Activated T-cell treated with anti-CD3 and anti-CD28 coated beads for 4 hours (primary cell): ENCODE measurements around the gene ZMYND8.
"Not testable (repeated sequence)": the region's sequence is repeated elsewhere in the genome, so short reads cannot be mapped to it uniquely, and the experiment has no call there.

ENCODE experiments used
- DNase-seq: peaks from one replicate; pipeline ENCODE4 v3.0.0-alpha.2; 2020

Gene ZMYND8

DNA sequence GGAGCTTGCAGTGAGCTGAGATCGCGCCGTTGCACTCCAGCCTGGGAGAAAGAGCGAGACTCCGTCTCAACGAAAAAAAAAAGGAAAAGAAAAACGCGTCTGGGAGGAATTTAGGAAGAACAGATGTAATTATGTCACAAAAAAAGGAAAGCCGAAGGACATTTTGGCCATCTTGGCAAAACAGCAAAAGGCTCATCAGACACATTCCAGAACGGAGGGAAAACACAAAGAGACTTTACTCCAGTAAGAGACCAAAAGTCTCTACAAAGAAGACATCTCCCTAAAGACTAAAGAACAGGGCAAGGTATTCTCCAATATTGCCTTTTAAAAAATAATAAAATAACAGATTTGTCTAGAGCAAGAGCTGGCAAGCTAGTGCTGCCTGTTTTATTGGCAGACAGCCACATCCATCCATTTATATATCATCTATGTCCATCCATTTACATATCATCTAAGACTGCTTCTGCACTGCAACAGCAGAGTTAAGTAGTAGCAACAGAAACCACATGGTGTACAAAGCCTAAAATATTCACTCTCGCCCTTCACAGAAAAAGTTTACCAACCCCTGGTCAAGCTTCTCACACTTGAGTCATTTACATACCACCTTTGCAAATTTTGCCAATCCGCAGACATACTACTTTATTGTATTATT lies 133.9 kb downstream of the ZMYND8 start:
- no peak for DNase-seq

DNA sequence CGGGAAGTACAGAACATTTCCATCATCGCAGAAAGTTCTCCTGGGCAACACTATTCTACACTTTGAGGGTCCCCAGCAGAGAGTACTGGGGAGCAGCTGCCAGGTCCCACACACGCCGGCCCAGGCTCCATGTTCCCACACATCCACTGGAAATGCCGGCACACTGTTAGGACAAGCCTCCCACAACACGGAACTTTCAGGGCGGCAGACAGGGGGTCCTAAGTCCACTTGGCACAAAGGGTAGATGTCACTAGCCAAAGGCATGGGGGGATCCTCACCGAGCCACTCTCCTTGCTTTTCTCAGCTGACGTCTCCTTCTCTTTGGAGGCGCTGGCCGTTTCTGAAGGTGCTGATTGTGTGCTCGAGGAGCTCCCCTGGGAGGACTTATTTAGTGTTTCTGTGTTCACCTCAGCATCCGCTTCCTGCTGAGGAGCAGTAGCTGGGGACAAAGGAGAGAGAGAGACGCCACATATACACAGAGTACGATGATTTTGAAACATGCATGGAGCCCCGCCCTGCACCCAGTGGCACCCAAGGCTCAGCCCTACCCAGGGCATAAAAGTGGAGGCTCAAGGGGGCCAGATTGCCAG lies 135.4 kb downstream of the ZMYND8 start:
- no peak for DNase-seq

DNA sequence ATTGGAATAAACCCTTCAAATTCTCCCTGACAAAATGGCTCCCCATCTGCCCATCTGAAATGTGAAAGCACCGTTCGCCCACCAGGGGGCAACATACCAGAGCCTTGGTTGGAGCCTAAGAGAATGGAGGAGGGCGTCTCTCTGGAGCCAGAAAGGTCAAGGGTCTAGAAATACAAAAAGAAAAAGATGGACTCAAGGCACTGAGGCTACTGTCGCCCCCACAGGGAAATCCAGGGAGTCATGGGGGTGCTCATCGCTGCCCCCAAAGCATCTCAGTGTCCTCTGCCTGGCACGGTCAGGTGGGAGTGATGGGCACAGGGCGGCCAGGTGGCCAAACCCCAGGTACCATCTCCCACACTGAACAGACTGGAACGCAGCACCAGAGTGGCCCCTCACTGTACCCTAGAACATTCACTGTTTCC lies 136.3 kb downstream of the ZMYND8 start:
- peak; percentile 35 for DNase-seq

DNA sequence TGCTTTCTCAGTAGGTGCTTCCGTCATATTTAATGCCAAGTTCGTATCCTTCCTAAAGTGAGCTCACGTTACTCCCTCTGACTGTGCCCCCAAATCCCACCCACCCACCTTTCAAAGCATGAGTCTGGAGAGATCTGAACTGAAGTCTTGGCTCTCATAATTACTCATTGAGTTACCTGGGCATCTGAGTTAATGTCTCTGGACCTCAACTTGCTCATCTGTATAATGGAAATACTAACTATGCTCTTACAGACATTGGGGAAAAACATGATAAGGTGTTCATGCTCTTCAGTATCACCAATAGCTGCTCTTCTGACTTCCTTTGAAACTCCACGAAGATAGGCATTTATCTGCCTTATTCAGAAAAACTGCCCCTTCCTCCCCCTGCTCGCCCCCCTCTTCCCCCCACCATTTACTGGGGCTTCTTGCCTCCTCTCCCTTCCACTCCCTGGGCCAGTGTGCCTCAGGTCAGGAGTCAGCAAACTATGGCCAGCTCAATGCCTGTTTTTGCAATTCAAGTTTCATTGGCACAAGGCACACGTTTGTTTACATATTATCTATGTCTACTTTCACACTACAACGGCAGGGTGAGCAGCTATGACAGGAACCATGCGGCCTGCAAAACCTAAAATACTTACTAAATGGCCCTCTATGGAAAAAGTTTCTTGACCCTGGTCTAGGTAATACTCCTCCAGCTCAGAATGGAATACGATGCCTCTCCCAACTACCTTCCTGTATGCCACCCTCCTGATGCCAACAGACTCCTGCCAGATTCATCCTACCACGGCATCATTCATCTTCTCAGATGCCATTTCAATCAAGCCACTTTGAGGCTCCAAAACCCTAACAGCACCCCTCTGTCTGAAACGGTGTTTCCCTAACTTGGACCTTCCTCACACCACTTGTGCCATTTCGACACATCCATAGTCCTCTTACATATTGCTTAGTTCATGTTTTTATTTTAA lies 138.7 kb downstream of the ZMYND8 start:
- no peak for DNase-seq

DNA sequence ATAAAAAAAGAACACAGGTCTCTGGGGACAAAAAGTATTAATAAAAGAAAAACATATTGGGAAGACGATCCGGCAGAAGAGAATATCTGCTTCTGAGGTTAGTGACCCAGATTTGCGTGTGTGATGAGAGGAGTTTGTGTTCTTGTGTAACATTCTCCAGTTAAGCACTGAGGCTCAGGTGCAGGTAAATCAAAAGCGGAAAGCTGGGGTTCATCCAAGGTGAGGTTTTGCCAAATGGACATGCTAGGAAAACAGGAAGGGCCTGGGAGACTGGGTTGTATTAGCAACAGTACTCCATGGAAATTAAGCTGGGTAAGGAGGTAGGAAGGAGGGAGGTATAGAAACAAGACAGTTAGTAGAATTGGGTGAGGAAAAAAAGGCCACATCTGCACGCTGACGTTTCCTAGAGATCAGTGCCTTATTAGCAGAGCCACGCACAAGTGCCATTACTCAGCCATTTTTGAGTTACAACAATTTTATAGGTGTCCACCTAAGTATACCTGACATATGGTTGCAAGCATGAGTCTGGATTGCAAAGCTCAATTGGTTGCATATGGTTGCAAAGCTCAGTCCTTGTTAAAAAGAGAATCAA lies 139.6 kb downstream of the ZMYND8 start:
- no peak for DNase-seq

DNA sequence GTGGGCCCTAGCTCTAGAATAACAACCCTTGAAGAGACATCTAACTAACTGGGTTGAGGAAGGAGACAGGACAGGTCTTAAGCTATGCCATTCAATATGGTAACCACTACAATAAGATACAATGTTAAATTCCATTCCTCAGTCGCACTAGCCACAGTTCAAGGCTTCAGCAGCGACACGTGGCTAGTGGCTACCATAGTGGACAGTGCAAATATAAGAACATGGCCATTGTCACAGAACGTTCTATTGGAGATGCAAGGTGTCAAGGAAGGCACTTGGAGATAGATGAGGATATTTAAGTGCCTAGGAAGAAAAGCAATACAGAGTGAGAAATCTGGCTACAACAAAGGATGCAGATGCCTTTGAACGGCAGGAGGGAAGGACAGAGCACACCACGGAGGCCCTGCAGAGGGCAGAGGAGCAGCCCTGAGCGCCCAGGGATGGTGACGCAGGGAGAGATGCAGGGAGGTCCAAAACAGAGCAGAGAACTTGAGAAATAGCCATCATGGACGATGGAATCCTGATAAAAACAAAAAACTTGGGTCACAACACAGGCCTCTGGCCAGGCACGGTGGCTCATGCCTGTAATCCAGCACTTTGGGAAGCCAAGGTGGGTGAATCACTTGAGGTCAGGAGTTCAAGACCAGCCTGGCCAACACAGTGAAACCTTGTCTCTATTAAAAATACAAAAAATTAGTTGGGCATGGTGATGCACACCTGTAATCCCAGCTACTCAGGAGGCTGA lies 140.7 kb downstream of the ZMYND8 start:
- no peak for DNase-seq

DNA sequence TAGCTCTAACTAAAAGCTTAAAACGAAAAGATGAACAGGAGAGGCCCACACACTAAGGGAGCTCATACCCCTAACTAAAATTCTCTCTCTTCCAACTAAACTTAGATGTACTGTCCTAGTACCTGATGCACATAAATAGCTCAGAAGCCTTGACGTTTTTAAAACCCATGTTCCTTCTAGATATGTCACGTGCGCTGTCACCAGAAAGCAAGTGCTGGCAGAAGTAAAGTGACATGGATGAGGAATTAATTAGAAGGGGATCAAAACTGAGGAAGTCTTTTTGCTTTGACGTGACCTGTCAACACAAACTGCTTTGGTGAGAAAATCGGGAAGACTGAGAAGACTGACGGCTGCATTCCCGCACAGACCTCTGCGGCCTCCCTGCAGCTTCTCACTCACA lies 142.5 kb downstream of the ZMYND8 start:
- no peak for DNase-seq

DNA sequence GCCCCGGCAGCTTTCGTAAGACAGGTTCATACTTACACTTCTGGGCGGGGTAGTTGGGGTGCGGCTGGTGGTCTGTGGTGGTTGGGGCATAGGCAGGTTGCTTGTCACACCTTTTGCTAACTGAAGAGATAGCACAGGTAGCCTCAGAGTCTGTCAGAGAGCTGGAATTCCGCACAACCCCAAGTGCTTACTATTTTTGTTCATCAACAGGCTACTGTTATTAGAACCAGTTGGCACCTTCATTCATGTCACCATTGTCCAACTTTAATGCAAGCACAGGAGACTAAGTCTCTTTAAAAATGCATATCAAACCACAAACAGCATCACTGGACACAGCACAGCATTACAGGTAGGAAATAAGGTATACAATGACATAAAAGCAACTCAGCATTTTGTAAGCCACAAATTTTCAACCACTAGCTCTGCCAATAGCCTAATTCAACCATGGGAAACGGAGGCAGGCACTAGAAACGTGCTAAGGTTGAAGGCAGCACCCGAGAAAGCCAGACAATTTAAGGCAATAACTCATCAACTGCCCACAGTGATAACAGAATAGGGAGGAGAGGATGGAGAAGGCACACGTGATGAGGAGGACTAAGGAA lies 143.8 kb downstream of the ZMYND8 start:
- no peak for DNase-seq

DNA sequence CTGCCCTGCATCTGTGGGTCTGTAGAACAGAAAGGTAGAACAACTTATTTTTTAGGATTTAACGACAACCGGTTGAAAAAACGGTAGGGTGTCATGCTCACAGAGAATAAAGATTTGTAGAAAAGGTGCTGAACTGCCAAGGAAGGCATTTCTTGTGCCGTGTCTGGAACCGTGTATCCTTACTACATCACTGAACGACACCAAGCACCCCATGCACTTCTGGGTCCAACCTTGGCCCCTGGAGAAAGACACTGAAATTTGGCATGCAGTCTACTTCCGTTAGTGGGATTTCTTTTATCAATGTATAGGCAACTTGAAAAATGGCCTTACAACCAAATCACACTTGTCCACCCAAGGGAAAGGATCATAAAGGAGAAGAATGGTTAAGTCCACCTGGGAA lies 145.5 kb downstream of the ZMYND8 start:
- no peak for DNase-seq

DNA sequence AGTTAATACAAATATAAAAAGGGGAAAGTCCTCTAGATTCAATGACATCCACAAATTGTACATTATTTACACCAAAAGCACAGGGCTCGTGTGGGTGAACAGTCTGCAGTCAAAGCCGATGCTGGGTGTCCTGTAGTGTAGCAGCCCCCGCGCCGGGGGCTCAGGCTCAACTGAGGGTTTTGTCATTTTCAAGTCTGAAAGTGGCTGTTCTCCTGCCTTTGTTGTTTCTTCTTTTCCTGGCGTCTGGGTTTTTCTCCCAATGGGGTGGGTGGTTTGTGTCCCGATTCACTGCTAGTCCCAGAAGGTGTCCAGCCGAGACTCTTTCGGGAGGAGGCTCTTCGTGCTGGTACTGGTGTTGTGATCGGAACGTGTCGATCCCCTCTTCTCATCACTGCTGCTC lies 146.0 kb downstream of the ZMYND8 start:
- DNase-seq = no peak

DNA sequence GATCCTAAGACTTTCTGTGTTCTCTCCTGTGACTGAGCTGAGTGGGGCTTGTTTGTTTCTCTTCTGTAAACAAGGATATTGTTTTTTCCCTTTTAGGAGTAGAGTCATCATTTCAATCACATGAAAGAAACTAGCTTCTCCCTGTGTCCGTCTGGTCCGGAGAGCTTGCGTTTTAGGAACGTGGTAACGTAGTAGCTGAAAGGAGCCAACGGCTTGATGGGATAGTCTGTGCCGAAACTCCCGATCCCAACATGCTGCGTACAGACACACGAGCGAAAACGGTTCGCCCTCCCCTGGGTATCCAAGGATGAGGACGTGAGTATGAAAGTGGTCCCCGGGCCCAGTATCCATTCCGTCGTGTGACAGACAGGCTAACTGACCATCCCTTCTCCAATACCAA lies 146.5 kb downstream of the ZMYND8 start:
- no peak for DNase-seq

DNA sequence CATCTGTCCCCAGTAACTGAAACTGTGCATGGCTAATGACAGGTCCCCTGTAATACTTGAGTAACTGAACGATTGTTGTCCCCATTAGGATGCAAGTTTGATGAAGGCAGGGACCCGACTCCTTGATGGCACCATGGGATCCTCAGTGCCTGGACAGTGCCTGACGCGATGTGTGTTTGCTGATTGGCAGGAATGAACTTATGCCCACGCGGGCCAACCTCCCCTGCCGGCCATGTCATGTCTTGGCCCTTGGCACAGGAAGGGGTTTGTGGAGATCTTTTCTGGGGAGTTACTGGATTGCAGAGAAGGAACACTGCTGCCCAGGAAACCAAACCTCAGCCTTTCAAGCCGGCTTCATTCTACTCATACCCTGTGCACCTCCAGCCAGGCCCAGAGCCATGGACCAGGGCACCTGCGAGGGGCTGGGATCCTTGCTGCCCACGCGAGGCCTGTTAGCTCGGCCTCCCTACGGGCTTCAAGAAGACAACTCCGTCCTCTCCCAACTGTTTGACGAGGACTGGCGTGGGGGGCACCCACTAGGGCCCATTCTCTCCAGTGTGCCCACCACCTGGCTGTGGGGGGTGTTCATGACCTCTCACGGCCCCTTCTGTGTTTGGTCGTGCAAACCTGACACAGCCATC lies 147.8 kb downstream of the ZMYND8 start:
- no peak for DNase-seq

DNA sequence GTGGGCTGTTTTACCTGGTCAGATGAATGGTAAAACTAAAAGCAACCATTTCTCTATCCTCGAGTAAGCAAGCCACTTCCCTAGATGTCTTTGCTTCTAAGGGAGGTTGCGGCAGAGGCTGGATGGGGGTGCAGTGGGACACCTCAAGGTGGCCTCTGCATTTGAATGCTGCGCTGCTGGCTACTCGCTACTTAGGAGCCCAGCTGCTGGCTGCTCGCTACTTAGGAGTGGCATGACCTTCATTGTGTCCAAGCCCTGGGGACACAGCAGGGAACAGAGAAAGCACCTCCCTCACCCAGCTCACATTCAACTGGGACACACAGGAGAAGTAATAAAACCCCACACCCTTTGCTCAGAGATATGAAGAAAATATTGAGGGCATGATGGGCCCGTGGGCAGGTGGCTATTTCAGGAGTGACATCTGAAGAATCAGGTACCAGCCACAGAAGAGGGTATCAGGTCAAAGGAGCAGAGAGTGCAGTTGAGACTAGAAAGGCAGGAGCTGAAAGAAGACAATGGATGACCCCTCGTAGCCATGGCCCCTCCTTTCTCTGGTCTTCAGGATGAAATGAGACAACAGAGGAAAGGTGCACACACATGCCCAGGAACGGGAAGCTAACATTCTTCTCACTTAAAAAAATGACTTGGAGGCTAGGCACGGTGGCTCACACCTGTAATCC lies 149.4 kb downstream of the ZMYND8 start:
- no peak for DNase-seq

DNA sequence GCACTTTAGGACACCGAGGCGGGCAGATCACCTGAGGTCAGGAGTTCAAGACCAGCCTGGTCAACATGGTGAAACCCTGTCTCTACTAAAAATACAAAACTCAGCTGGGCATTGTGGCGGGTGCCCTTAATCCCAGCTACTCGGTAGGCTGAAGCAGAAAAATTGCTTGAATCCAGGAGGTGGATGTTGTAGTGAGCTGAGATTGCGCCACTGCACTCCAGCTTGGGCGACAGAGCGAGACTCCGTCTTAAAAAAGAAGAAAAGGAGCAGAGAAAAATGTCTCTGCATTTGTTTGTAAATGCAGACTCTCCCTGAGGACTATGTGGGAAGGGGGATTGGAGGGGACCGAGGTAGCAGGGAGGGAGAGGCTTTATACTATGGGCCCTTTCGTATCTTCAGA lies 149.9 kb downstream of the ZMYND8 start:
- not testable (repeated sequence) for DNase-seq

DNA sequence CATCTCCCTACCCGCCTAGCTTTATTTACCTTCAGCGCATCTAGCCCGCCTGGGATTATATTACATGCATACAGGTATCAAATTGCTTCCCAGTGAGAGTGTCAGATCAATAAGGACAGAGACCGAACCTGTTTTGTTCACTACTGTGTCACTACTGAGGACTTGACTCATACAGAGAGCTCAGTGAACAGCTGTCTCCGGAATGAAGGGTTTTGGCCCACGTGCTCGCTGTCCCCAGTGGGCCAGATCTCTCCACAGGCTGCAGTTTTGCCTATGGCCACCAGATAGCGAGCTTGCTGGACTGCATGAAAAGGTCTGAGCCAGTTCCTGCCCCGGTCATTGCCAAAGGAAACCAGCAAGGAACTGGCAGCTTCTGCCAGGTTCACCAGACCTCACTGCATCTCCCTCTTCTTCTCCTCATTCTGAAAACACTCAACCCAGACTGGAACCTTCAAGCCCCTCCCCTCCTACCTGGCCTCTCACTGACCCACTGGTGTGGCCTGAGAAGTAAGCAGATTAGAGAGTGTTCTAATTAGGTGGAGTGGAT lies 150.8 kb downstream of the ZMYND8 start:
- DNase-seq = no peak

DNA sequence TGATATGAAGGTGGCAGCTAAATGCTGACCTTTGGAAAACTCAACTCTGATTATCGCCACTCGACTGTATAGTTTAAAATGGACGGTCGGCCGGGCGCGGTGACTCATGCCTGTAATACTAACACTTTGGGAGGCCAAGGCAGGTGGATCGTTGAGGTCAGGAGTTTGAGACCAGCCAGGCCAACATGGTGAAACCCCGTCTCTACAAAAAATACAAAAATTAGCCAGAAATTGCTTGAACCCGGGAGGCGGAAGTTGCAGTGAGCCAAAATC lies 151.7 kb downstream of the ZMYND8 start:
- not testable (repeated sequence) for DNase-seq

DNA sequence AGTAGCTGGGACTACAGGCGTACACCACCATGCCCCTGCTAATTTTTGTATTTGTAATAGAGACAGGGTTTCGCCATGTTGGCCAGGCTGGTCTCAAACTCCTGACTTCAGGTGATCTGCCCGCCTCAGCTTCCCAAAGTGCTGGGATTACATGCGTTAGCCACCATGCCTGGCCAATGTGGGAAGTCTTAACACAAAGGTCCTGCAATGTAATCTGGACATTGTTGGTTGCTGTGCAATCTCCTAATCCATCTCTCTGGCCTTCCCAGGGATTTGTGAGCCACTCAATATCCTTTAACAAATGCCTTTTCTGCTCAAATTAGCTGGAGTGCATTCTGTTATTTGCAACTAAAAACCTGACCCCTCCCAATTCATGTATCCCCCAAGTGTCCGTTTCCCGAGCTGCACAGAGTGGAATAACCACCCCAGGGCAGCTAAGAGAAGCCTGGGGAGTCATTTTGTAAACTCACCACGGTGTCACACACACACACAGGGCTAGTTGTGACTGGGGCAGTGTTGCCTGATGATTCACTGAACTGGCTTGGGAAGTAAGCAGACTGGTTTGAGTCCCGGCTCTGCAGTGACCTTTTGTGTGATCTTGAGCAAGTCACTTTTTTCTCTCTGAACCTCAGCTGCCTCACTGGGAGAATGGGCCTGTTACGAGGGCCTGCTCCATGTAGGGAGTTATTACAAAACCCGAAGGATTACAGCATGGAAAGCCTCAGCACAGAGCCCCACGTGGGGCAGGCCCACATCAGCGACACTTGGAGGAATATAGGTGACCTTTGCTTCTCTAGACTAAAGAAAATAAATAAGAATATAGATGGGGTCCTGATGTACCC lies 152.3 kb downstream of the ZMYND8 start:
- DNase-seq = no peak

DNA sequence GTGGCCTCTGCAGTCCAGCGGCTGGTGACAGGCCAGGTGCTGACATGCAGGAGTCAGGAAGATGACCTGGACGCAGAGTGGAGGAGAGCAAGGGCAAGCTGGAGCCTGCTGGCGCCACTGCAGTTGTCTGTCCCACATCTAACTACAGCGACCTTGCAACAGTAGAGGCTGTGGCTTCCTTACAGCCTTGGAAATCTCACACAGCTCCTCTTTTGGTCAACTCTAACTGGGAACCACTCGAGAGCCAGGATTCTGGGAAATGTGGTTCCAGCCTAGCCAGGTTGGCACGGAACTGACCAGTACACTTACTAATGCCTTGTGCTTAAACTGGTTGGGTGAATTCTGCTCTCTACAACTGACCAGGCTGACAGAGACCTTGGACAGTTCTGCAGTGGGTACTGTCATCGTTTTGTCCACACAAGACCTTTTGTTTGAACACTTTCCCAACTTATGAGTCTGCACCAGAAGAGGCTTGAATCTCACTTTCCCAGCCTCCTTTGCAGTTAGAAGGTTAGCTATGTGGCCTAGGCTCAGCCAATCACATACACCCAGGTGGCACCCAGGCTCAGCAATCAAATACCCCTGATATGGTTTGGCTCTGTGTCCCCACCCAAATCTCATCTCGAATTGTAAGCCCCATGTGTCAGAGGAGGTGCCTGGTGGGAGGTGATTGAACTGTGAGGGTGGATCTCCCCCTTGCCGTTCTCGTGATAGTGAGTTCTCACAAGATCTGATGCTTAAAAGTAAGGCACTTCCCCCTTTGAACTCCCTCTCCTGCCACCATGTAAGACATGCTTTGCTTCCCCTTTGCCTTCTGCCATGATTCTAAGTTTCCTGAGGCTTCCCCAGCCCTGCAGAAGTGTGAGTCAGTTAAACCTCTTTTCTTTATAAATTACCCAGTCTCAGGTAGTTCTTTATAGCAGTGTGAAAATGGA lies 153.5 kb downstream of the ZMYND8 start:
- DNase-seq = no peak
